ENCODE results near the gene TAF13.

DNA sequence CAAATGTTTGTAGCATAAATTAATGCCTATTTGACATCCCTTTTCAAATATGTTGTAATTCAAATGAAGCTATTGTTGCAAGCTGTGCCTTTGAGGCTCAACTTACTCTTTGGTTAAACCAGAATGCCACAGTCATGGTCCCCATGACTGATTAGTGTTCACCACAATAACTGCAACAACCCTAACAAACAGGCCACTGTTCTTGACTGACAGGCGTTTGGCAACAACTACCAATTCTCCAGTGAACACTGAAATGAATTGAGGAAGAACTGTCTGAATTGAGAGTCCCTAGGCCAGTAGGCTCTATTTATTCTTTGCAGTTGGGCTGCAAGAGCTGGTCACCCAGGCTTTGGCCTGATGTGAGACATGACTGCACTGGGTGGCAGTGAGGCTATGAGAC, 8.1 kb upstream of the TAF13 start:
- TF ChIP-seq EZH2 (IDR thresholded peaks at IDR 0.05; ENCODE audit: insufficient read depth, poor library complexity, severe bottlenecking) (no peak), EZH2phosphoT487 (IDR thresholded peaks at IDR 0.05; ENCODE audit: insufficient read depth, low read depth) (no peak)
